ENCODE measurements around the gene C2orf69. TPM values are rescaled to one million over a fixed set of nuclear protein-coding genes. Genes with fewer than 3 reads are reported as not detected.

C2orf69 gene
- total RNA-seq, 1 donor from 2014 or later, result 8.0 TPM

DNA sequence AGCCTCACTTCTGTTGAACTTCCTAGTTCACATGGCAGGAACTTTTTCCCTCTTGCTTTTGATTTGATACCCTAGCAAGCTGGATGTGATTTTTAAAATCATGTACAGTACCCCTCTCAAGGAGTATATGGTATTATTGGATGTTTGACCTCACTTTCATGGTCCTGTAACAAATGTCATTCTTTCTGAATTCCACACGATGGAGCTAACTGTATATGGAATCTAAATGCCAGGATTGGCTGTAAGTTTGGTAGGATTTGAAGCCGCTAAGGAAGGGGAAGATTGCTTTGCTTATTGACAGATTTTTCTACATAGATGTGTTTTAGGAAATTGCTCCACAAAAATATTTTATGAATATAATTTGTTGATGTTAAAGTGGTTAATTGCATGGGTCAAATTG, 62.6 kb downstream of the C2orf69 start:
- Histone ChIP-seq H3K9me3 (replicated peaks) (no peaks in the 10 kb centered on the region), H3K36me3 (peaks cover 2% of the 10 kb centered on the region), H3K27ac (replicated peaks) (no peak overlapping the region), H3K27me3 (ENCODE audit: low read depth) (no peaks in the 10 kb centered on the region), H3K4me1 (no peaks in the 10 kb centered on the region), H3K4me3 (no peak overlapping the region)
- intact Hi-C loops (cut with micrococcal nuclease), result loop anchor here (10.0 kb wide), 1 partner anchor 721 kb away; no protein-coding TSS in a partner anchor
- DNase-seq, result no peak
- peak; percentile 61 for TF ChIP-seq CTCF (IDR thresholded peaks at IDR 0.05; ENCODE audit: borderline replicate concordance)

- Histone ChIP-seq H3K9me3 (replicated peaks) (no peaks in the 10 kb centered on the region), H3K36me3 (peaks cover 2% of the 10 kb centered on the region), H3K27ac (replicated peaks) (no peak overlapping the region), H3K4me1 (peaks cover 9% of the 10 kb centered on the region), H3K4me3 (no peak overlapping the region), H3K27me3 (ENCODE audit: low read depth) (no peaks in the 10 kb centered on the region)
- no peak for TF ChIP-seq CTCF (IDR thresholded peaks at IDR 0.05; ENCODE audit: borderline replicate concordance)
- intact Hi-C loops (cut with micrococcal nuclease), result loop anchor here (10.0 kb wide), 1 partner anchor 719 kb away; no protein-coding TSS in a partner anchor
- no peak for DNase-seq
Measured at GRCh38 chr2:199975273-199975895, 64.3 kb downstream of the C2orf69 start.

Other genes starting within 250 kb of the C2orf69 start
- gene FTCDNL1, start 60.1 kb upstream of the C2orf69 start, total RNA-seq, result 2.7 TPM
- 2.9 TPM for gene TYW5, start 44.2 kb downstream of the C2orf69 start, total RNA-seq
- gene MAIP1, start 44.3 kb downstream of the C2orf69 start, total RNA-seq, result 22.7 TPM

Data from left ventricle myocardium inferior (tissue), 1 donor.